ENCODE results near the gene GSKIP.

GSKIP gene

DNA sequence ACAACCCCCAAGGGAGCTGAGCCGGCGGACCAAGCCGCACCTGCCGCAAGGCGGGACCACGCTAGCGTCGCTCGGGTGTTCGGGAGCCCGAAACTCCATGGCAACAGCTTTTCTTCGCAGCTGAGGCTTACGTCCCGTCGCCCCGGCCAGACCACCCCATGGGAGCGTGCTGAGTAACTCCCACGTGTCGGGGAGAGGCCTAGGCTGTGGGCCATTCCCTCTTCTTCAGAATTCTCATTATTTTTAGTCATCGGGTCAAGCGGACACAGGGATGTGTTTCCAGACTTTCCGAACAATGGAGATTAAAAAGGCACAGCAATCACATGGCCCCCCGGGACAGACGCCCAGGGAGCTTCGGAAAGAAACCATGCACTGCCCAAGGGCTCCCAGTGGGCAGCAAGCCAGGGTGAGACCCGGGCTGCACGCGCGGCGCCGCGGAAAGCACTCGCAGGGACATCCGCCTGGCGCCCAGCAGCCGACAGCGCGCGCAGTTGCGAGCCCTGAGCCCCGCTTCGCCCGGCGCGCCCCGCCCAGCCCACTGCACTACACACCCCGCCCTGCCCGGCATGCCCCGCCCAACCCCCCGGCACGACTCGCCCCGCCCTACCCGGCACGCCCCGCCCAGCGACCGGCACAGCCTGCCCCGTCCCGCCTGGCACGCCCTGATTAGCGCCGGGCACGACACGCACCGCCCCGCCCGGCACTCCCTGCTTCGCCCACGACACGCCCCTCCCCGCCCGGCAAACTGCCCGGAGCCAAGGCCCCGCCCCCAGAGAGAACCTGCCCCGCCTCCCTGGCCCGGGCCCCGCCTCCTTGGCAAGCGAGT, 28.2 kb downstream of the GSKIP start:
- peak overlapping the region; percentile 32 for H3K27ac ChIP-seq
- DNase-seq, result peak; percentile 90
- TF ChIP-seq, protein P1, sequence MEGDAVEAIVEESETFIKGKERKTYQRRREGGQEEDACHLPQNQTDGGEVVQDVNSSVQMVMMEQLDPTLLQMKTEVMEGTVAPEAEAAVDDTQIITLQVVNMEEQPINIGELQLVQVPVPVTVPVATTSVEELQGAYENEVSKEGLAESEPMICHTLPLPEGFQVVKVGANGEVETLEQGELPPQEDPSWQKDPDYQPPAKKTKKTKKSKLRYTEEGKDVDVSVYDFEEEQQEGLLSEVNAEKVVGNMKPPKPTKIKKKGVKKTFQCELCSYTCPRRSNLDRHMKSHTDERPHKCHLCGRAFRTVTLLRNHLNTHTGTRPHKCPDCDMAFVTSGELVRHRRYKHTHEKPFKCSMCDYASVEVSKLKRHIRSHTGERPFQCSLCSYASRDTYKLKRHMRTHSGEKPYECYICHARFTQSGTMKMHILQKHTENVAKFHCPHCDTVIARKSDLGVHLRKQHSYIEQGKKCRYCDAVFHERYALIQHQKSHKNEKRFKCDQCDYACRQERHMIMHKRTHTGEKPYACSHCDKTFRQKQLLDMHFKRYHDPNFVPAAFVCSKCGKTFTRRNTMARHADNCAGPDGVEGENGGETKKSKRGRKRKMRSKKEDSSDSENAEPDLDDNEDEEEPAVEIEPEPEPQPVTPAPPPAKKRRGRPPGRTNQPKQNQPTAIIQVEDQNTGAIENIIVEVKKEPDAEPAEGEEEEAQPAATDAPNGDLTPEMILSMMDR (IDR thresholded peaks at IDR 0.05; ENCODE audit: low read depth, low read length, missing control alignments), result no peak
- in situ Hi-C loops (cut with HindIII; ENCODE audit: low pct_ligation_motif_present, low sequenced_read_pairs), result no loop called here
- H3K36me3 ChIP-seq (replicated peaks), result no peaks in the 10 kb centered on the region
- H3K27me3 ChIP-seq (replicated peaks), result no peaks in the 10 kb centered on the region
- H3K4me3 ChIP-seq (ENCODE audit: low read depth, low read length), result peak overlapping the region; percentile 81

DNA sequence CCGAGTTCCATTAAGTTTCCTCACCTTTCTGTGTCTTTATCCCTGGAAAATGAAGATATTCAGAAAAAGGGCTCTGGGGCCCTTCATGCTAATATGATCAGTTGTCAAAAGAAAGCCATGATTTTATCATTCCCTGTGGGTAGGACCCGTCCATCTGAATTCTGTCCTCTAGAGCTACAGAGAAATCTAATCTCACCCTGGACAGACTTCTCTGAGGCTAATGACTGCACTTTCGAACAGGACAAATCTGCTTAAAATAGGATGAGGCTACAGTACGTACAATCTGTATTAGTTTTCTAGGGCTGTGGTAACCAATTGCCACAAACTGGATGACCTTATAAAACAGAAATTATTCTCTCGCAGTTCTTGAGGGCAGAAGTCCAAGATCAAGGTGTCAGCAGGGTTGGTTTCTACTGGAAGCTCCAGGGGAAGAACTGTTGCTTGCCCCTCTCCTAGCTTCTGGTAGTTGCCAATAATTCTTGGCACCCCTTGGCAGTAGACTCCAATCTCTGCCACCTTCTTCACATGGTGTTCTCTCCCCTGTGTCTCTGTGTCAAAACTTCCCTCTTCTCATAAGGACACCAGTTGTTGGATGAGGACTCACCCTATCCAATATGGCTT, 29.9 kb downstream of the GSKIP start:
- in situ Hi-C loops (cut with HindIII; ENCODE audit: low pct_ligation_motif_present, low sequenced_read_pairs), result no loop called here
- no peak overlapping the region for H3K27ac ChIP-seq
- no peaks in the 10 kb centered on the region for H3K36me3 ChIP-seq (replicated peaks)
- DNase-seq, result no peak
- H3K27me3 ChIP-seq (replicated peaks), result no peaks in the 10 kb centered on the region
- TF ChIP-seq, protein P1 (IDR thresholded peaks at IDR 0.05; ENCODE audit: low read depth, low read length, missing control alignments), result no peak
- H3K4me3 ChIP-seq (ENCODE audit: low read depth, low read length), result no peak overlapping the region

DNA sequence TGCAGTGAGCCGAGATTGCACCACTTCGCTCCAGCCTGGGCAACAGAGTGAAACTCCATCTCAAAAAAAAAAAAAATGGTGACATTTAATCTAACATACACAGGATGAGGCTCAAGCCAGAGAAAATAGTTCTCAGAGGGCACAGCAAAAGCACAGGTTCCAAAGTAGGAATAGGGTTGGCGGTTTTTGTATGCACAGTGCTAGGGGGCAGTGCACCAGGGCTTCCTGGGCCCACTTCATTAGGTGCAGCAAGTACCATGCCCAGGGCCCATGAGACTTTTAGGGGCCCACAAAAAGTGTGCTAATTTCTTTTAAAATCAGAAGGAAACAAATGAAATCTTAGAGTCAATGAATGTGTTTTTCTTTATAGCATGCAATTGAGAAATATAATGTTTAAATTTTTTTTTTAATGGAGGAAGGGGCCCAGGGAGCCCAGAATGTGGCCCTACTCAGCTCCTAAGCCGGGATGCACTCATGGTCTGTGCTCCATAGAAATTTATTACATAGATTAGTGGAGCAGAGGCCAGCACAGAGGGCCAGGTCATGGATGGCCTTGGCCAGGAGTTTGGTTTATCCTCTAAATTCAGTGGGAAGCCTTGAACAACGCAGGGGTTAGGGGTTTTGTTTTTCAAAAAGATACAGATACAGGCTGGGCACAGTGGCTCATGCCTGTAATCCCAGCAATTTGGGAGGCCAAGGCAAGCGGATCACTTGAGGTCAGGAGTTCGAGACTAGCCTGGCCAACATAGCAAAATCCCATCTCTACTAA, 30.9 kb downstream of the GSKIP start:
- no peak for DNase-seq
- Histone ChIP-seq H3K4me3 (ENCODE audit: low read depth, low read length) (no peak overlapping the region), H3K27ac (no peak overlapping the region), H3K36me3 (replicated peaks) (no peaks in the 10 kb centered on the region), H3K27me3 (replicated peaks) (no peaks in the 10 kb centered on the region)
- in situ Hi-C loops (cut with HindIII; ENCODE audit: low pct_ligation_motif_present, low sequenced_read_pairs), result no loop called here
- TF ChIP-seq, protein P1 (IDR thresholded peaks at IDR 0.05; ENCODE audit: low read depth, low read length, missing control alignments), result no peak

- H3K4me3 ChIP-seq (ENCODE audit: low read depth, low read length), result no peak overlapping the region
- H3K27ac ChIP-seq, result no peak overlapping the region
- DNase-seq, result no peak
- in situ Hi-C loops (cut with HindIII; ENCODE audit: low pct_ligation_motif_present, low sequenced_read_pairs), result no loop called here
- H3K36me3 ChIP-seq (replicated peaks), result no peaks in the 10 kb centered on the region
- H3K27me3 ChIP-seq (replicated peaks), result no peaks in the 10 kb centered on the region
- TF ChIP-seq, protein P1 (IDR thresholded peaks at IDR 0.05; ENCODE audit: low read depth, low read length, missing control alignments), result no peak
These were observed 35.1 kb downstream of the GSKIP start for GRCh38 chr14:96398432-96398831.

DNA sequence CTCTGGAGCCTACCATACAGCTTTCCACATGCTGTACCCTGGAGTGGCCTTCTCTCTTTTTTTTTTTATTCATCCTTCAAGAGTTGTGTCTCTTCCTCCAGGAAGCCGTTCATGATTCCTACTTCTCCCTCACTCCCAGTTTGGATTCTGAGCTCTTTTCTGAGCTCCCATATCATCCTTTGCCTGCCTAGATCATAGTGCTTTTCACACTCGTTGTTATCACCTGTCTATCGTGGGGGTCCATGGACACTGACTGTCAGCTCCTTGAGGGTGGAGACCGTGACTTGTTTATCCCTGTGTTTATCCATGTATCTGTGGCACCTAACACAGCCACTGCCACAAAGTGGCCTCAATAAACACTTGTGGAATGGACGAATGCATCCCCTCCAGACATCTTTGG, 35.6 kb downstream of the GSKIP start:
- Histone ChIP-seq H3K27me3 (replicated peaks) (no peaks in the 10 kb centered on the region), H3K4me3 (ENCODE audit: low read depth, low read length) (no peak overlapping the region), H3K27ac (no peak overlapping the region), H3K36me3 (replicated peaks) (no peaks in the 10 kb centered on the region)
- in situ Hi-C loops (cut with HindIII; ENCODE audit: low pct_ligation_motif_present, low sequenced_read_pairs), result no loop called here
- DNase-seq, result no peak
- TF ChIP-seq, protein P1 (IDR thresholded peaks at IDR 0.05; ENCODE audit: low read depth, low read length, missing control alignments), result no peak
